ENCODE results near the gene SGCG.

GRCh38 chr13:23180711-23181110 lies at the start of gene SGCG:
- TF ChIP-seq, protein P1, sequence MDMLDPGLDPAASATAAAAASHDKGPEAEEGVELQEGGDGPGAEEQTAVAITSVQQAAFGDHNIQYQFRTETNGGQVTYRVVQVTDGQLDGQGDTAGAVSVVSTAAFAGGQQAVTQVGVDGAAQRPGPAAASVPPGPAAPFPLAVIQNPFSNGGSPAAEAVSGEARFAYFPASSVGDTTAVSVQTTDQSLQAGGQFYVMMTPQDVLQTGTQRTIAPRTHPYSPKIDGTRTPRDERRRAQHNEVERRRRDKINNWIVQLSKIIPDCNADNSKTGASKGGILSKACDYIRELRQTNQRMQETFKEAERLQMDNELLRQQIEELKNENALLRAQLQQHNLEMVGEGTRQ (IDR thresholded peaks at IDR 0.05; ENCODE audit: borderline replicate concordance, low read depth, low read length), result no peak
- TF ChIP-seq CTCF (IDR thresholded peaks at IDR 0.05 in 2 of 3, conservative IDR thresholded peaks at IDR 0.05 in 1 of 3; ENCODE audit: control insufficient read depth in 2 of 3, extremely low read depth in 1 of 3, insufficient read depth in 1 of 3, low read depth in 3 of 3, low read length in 3 of 3) (no peak), SP1 (IDR thresholded peaks at IDR 0.05; ENCODE audit: low read depth, low read length) (no peak), BHLHE40 (IDR thresholded peaks at IDR 0.05; ENCODE audit: borderline replicate concordance in 1 of 2, low read depth in 2 of 2, low read length in 1 of 2) (no peak)
- TF ChIP-seq, protein P2, sequence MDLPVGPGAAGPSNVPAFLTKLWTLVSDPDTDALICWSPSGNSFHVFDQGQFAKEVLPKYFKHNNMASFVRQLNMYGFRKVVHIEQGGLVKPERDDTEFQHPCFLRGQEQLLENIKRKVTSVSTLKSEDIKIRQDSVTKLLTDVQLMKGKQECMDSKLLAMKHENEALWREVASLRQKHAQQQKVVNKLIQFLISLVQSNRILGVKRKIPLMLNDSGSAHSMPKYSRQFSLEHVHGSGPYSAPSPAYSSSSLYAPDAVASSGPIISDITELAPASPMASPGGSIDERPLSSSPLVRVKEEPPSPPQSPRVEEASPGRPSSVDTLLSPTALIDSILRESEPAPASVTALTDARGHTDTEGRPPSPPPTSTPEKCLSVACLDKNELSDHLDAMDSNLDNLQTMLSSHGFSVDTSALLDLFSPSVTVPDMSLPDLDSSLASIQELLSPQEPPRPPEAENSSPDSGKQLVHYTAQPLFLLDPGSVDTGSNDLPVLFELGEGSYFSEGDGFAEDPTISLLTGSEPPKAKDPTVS (IDR thresholded peaks at IDR 0.05; ENCODE audit: low read depth, low read length), result no peak

Data from GM12878 (cell line).